Panc1 (cell line): ENCODE measurements around the gene TSPAN4.

Source experiments
- CTCF ChIP-seq: fragments of 450-650 bp; IDR thresholded peaks from 2 replicates; pipeline ENCODE4 v1.5.1; 2017; ENCODE audit warnings: mild to moderate bottlenecking
- POLR2AphosphoS5 ChIP-seq: IDR thresholded peaks from 2 replicates; pipeline ENCODE4 v1.6.1; 2012; ENCODE audit warnings: mild to moderate bottlenecking, low read depth, low read length, moderate library complexity
- REST ChIP-seq, 2 experiments: IDR thresholded peaks; 2 replicates each; pipeline ENCODE4 v1.6.1; 2011 to 2012; ENCODE audit warnings: low read depth in 2 of 2, control low read depth in 1 of 2, low read length in 1 of 2, mild to moderate bottlenecking in 1 of 2, moderate library complexity in 1 of 2; ENCODE audit not compliant: insufficient read depth in 1 of 2
- SIN3A ChIP-seq: IDR thresholded peaks from 2 replicates; pipeline ENCODE4 v1.6.1; 2012; ENCODE audit warnings: low read depth, mild to moderate bottlenecking, low read length, moderate library complexity, borderline replicate concordance; ENCODE audit not compliant: insufficient read depth
- TCF7L2 ChIP-seq: IDR thresholded peaks from 2 replicates; pipeline ENCODE4 v1.6.1; 2011; ENCODE audit warnings: mild to moderate bottlenecking, low read depth, low read length, inconsistent platforms

- no peak for TF ChIP-seq CTCF
- TF ChIP-seq SIN3A: 0 out of 2 replicates have a peak, but pooled peaks have one; percentile 23
- 0 out of 4 replicates have a peak, but pooled peaks of 1 of the 2 experiments have one; percentile 2 for TF ChIP-seq REST (IDR thresholded peaks at IDR 0.05; ENCODE audit: insufficient read depth in 1 of 2, low read depth in 2 of 2, low read length in 1 of 2)
- no peak; the same call in 1 of the 2 replicates for TF ChIP-seq POLR2AphosphoS5
- TF ChIP-seq TCF7L2: no peak
These were observed 26.1 kb downstream of the TSPAN4 start for GRCh38 chr11:868802-869201.
